Measurements from ENCODE around the gene NR2F6. TPM values are rescaled to one million over a fixed set of nuclear protein-coding genes. Genes with fewer than 3 reads are reported as not detected.

Gene NR2F6
- total RNA-seq, 5 donors from 2014 or later (not counting 1 experiment from before 2014, with no cell fraction given) = 0.55 to 6.4 (median 2.8) TPM

DNA sequence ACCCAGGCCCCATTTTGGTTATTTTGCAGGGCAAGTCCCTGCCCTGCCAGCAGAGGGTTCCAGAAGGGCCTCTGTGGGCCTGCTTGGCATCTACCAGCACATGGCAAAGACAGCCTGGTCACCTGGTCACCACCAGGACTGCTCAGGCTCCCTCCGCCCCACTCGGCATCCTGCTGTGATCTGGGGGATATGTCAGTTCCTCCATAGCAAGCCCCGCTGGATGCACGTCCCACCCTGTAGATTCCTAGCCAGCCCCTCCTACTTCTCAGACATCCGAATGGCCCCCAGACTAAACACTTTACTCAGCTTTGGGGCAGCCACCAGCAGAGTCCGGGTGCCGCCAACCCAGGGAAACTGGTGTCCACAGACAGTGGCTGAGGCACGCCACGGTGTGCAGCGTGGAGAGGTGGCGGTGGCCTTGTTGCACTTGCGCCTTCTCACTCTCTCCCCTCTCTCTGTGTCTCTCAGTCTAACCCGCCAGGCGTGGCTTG is 62.4 kb downstream of the NR2F6 start:
- peak overlapping the region; percentile 41 to 66 for H3K4me3 ChIP-seq (ENCODE audit: control insufficient read depth in 1 of 2, extremely low read depth in 1 of 2, low read length in 1 of 2)
- Mint-ChIP-seq H3K4me3 (peak overlapping the region; percentile 84 to 89 (median 85)), H3K36me3 (peaks cover 21% of the 10 kb centered on the region), H3K9me3 (no peaks in the 10 kb centered on the region), H3K4me1 (peaks cover 22 to 28% (median 23%) of the 10 kb centered on the region in 3 donors), H3K27me3 (no peaks in the 10 kb centered on the region), H3K27ac (peak overlapping the region; percentile 98 to 99)
- H3K4me1 ChIP-seq (ENCODE audit: control insufficient read depth in 1 of 2, extremely low read depth in 1 of 2, insufficient read depth in 2 of 2, low read length in 2 of 2) = peaks cover 13 to 40% of the 10 kb centered on the region in 2 experiments
- DNase-seq = peak in 13 of 35 experiments; percentile 6 to 43 (median 17)
- peak; percentile 24 to 42 (median 30) for ATAC-seq (replicated peaks in 1 of 4)
- peaks cover 21 to 40% of the 10 kb centered on the region in 2 donors for H3K36me3 ChIP-seq (ENCODE audit: control insufficient read depth in 2 of 2, extremely low read depth in 1 of 2, insufficient read depth in 1 of 2, low read length in 1 of 2)
- H3K9me3 ChIP-seq = no peaks in the 10 kb centered on the region
- ChIA-PET POLR2A (interaction anchor here in 1 of 2 donors (1.5 kb wide), 1 partner anchor 57 kb away, joined by 5 read pairs; no protein-coding TSS in a partner anchor), CTCF (interaction anchor here (1.0 to 2.0 kb wide), 3 partner anchors 52 to 116 kb away, joined by 6 to 9 read pairs (median 9); no protein-coding TSS in a partner anchor)
- H3K27ac ChIP-seq (ENCODE audit: low read length) = peak overlapping the region; percentile 78
- 51% methylated on average over 8 of the region's 14 CpGs for WGBS (ENCODE audit: insufficient coverage)
- H3K27me3 ChIP-seq (replicated peaks in 1 of 2; ENCODE audit: control insufficient read depth in 2 of 2, extremely low read depth in 1 of 2, insufficient read depth in 2 of 2, low read length in 1 of 2) = no peaks in the 10 kb centered on the region

Other genes with a start within 250 kb of the NR2F6 start
- gene CPAMD8, start 219.1 kb downstream of the NR2F6 start, total RNA-seq = 1 to 10 TPM; 2.1 to 6.2 (median 2.9) TPM
- gene HAUS8, start 170.5 kb downstream of the NR2F6 start, total RNA-seq = 10 to 100 TPM; 16.6 to 20.4 (median 19.3) TPM
- 100 to 1,000 TPM; 185 to 220 (median 202) TPM for gene MYO9B, start 170.1 kb downstream of the NR2F6 start, total RNA-seq
- 10 to 100 TPM; 23.8 to 45.2 (median 38.6) TPM for gene USE1, start 30.6 kb downstream of the NR2F6 start, total RNA-seq
- 10 to 100 TPM; 21.5 to 33.3 (median 23.0) TPM for gene OCEL1, start 19.7 kb downstream of the NR2F6 start, total RNA-seq
- under 1 TPM in 4 of 5 donors, not detected in 1; 0.10 to 0.61 (median 0.38) TPM for gene USHBP1, start 18.8 kb upstream of the NR2F6 start, total RNA-seq
- 100 to 1,000 TPM in 3 of 5 donors, 10 to 100 TPM in 2; 76.7 to 130 (median 117) TPM for gene BABAM1, start 21.5 kb upstream of the NR2F6 start, total RNA-seq
- 1 to 10 TPM in 4 of 5 donors, under 1 TPM in 1; 0.93 to 6.5 (median 2.9) TPM for gene ANKLE1, start 36.0 kb upstream of the NR2F6 start, total RNA-seq
- 10 to 100 TPM in 3 of 5 donors, 1 to 10 TPM in 2; 5.3 to 12.4 (median 11.3) TPM for gene ABHD8, start 57.5 kb upstream of the NR2F6 start, total RNA-seq
- gene MRPL34, start 60.0 kb upstream of the NR2F6 start, total RNA-seq = 10 to 100 TPM; 37.6 to 87.0 (median 69.3) TPM
- 10 to 100 TPM; 37.3 to 51.7 (median 42.0) TPM for gene DDA1, start 63.6 kb upstream of the NR2F6 start, total RNA-seq
- 10 to 100 TPM; 18.3 to 27.4 (median 24.9) TPM for gene ANO8, start 88.9 kb upstream of the NR2F6 start, total RNA-seq
- 10 to 100 TPM; 31.9 to 72.5 (median 65.7) TPM for gene GTPBP3, start 91.6 kb upstream of the NR2F6 start, total RNA-seq
- gene PLVAP, start 131.4 kb upstream of the NR2F6 start, total RNA-seq = under 1 TPM in 4 of 5 donors, not detected in 1; 0.19 to 0.86 (median 0.48) TPM
- gene CCDC194, start 148.3 kb upstream of the NR2F6 start, total RNA-seq = 1 to 10 TPM; 1.4 to 3.3 (median 2.6) TPM
- gene BST2, start 159.7 kb upstream of the NR2F6 start, total RNA-seq = 10 to 100 TPM; 43.9 to 62.0 (median 52.2) TPM
- gene MVB12A, start 174.1 kb upstream of the NR2F6 start, total RNA-seq = 10 to 100 TPM; 21.0 to 41.4 (median 35.3) TPM
- gene TMEM221, start 202.7 kb upstream of the NR2F6 start, total RNA-seq = not detected
- not detected for gene NXNL1, start 215.0 kb upstream of the NR2F6 start, total RNA-seq
- gene SLC27A1, start 224.6 kb upstream of the NR2F6 start, total RNA-seq = 10 to 100 TPM in 3 of 5 donors, 1 to 10 TPM in 2; 5.9 to 13.3 (median 10.5) TPM

All from T-cell (primary cell).